Fibroblast of skin of back (primary cell): Measurements from ENCODE around the gene TESPA1.
"Not testable (repeated sequence)": the region's sequence is repeated elsewhere in the genome, so short reads cannot be mapped to it uniquely, and the experiment has no call there.

ENCODE experiments used
- DNase-seq: peaks from one replicate; pipeline ENCODE4 v3.0.0-alpha.2; 2013

Gene TESPA1

GRCh38 chr12:54943292-54943691, 41.3 kb downstream of the TESPA1 start:
- not testable (repeated sequence) for DNase-seq

DNA sequence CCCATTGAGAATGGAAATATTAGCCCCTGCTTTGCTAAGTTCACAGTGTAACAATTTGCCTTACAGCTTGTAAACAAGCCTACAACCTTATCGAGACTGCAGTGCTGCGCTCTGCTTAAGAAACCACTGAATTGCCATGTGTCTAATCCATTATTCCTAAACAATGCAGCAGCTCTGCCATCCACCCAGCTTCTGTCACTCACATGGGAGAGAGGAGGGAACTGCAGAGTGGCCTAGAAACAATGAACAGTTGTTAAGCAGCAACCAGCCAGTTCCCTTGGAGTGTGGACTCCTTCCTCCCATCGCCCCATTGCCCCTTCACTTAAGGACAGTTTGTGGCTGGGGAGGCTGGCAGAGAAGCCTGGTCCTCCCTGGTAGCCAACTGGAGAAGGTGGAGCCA, 42.9 kb downstream of the TESPA1 start:
- DNase-seq, result no peak

- DNase-seq, result no peak
These were observed 43.7 kb downstream of the TESPA1 start for GRCh38 chr12:54940727-54941315.

GRCh38 chr12:54937929-54938328, 46.6 kb downstream of the TESPA1 start:
- no peak for DNase-seq

GRCh38 chr12:54937376-54937775, 47.2 kb downstream of the TESPA1 start:
- no peak for DNase-seq

DNA sequence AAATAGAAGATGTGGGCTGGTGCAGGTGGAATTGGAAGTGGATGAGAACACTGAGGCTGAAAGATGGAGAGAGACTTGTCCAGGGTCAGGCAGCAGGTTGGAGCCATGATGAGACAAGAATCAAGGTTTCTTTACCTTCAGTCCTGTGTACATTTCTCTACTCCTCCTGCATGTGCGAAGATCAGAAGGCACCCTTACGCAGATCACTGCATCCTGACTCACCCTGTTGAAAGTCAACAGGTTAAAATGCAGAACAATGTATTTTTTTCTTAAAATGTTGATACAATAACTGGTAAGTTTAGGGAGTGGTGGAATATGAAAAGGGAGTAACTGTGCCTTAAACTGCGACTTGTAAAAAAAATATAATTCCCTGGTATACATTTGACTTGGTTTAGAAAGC, 47.8 kb downstream of the TESPA1 start:
- no peak for DNase-seq

- DNase-seq, result peak; percentile 78
These were observed 49.2 kb downstream of the TESPA1 start for GRCh38 chr12:54935235-54935951.

- no peak for DNase-seq
These were observed 50.1 kb downstream of the TESPA1 start for GRCh38 chr12:54934419-54934818.

DNA sequence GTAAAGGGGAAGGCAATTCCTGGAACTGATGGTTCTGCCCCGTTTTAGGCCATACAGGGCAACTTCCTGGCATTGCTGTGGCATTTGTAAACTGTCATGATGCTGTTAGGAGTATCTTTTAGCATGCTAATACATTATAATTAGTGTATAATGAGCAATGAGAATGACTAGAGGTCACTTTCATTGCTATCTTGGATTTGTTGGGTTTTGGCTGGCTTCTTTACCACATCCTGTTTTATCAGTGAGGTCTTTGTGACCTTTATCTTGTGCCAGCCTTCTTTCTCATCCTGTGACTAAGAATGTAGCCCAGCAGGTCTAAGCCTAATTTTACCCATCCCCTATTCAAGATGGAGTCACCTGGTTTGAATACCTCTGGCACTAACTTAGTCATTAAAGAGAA, 51.2 kb downstream of the TESPA1 start:
- peak; percentile 26 for DNase-seq

DNA sequence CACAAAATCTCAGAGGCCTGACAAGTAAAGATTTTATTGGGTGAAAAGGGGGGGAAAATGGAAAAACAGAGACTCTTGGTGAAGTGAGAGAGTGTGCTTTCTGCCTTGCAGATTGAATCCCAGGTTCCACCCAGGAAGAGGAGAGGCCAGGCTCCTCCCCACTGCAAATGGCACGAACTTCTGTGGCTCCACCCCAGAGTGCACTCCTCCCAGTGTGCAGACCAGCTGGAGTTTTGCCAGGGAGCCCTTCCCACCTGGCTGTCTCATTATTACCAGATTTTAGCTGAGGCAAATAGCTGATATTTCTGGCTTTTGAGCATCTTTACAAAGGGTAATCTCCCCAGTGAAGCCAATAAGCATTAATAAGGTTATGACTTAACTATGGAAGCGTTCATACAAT, 51.9 kb downstream of the TESPA1 start:
- no peak for DNase-seq

DNA sequence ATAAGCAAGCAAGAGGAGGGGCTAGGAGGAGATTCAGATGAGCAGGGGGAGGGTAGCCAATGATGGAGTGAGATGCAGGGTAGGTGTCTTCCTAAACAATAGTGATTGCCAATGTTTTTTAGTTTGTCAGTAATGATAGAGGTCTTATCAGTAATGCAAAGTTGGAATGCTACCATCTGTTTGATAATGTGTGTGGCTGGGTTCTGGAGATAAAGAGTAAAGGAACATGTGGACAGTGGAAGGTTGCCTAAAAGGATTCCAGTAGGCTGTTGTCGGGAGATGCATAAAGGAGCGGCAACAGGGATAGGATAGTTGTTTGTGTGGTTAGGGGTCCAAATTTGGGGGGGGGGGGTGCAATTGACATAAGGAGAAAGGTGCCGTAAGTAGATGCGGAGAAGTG, 52.5 kb downstream of the TESPA1 start:
- no peak for DNase-seq

GRCh38 chr12:54929998-54930397, 54.6 kb downstream of the TESPA1 start:
- DNase-seq, result no peak

GRCh38 chr12:54926246-54926645, 58.3 kb downstream of the TESPA1 start:
- no peak for DNase-seq

DNA sequence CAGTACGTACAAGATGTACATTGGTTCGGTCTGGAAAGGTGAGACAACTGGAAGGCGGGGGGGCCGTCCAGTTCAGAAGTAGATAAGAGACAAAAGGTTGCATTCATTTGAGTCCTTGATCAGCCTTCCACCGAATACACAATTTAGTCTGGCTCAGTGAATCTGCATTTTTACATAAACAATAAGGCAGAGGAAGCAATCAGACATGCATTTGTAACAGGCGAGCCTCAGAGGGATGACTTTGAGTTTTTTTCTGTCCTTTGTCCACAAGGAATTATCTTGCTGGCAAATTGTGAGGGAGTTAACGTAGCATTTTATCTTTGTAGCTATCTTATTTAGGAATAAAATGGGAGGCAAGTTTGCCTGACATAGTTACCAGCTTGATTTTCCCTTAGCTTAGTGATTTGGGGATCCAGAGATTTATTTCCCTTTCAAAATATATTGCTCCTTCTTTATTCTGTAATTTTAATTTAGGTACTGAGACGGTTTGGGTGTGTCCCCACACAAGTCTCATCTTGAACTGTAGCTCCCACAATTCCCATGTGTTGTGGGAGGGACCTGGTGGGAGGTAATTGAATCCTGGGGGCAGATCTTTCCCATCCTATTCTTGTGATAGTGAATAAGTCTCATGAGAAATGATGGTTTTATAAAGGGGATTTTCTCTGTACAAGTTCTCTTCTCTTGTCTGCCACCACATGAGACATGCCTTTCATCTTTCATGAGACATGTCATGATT, 59.4 kb downstream of the TESPA1 start:
- no peak for DNase-seq

DNA sequence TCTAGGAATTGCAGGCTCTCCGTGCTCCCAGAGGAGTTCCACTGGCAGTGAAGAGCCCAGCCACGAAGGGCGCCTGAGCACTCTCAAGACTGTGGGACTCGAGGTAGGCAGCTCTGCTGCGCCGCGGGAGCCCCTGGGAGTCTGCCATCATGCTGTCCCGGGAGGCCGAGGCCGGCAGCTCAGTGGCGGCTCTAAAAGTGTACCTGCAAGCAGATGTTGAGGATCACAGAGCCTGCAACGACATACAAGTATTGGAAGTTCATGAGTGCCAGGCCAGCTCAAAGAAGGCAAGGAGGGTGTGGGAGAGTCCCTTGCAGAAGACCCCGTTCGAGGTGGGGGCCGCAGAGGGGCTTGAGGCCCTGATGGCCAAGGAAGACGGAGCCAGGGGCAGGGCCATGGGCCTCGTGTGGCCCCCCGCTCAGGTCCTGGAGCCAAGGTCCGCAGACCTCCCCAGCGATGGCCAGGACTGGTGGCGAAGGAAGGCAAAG, 67.5 kb downstream of the TESPA1 start:
- DNase-seq, result no peak
